Measurements from ENCODE around the gene SRRM2. TPM values are rescaled to one million over a fixed set of nuclear protein-coding genes. Genes with fewer than 3 reads are reported as not detected.

SRRM2 gene
- total RNA-seq, 1 donor from 2014 or later = 30.5 TPM

- Histone ChIP-seq H3K4me3 (ENCODE audit: low read depth, low read length) (no peak overlapping the region), H3K36me3 (ENCODE audit: control insufficient read depth, insufficient read depth, low read length) (no peaks in the 10 kb centered on the region), H3K27me3 (ENCODE audit: control insufficient read depth, insufficient read depth, low read length) (peaks cover 7% of the 10 kb centered on the region)
- TF ChIP-seq, protein P1, sequence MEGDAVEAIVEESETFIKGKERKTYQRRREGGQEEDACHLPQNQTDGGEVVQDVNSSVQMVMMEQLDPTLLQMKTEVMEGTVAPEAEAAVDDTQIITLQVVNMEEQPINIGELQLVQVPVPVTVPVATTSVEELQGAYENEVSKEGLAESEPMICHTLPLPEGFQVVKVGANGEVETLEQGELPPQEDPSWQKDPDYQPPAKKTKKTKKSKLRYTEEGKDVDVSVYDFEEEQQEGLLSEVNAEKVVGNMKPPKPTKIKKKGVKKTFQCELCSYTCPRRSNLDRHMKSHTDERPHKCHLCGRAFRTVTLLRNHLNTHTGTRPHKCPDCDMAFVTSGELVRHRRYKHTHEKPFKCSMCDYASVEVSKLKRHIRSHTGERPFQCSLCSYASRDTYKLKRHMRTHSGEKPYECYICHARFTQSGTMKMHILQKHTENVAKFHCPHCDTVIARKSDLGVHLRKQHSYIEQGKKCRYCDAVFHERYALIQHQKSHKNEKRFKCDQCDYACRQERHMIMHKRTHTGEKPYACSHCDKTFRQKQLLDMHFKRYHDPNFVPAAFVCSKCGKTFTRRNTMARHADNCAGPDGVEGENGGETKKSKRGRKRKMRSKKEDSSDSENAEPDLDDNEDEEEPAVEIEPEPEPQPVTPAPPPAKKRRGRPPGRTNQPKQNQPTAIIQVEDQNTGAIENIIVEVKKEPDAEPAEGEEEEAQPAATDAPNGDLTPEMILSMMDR (IDR thresholded peaks at IDR 0.05; ENCODE audit: insufficient read depth, low read length, severe bottlenecking) = no peak
- DNase-seq (ENCODE audit: low read depth) (no peak), FAIRE-seq (no peak)
Measured at GRCh38 chr16:2819179-2819938, 66.9 kb downstream of the SRRM2 start.

DNA sequence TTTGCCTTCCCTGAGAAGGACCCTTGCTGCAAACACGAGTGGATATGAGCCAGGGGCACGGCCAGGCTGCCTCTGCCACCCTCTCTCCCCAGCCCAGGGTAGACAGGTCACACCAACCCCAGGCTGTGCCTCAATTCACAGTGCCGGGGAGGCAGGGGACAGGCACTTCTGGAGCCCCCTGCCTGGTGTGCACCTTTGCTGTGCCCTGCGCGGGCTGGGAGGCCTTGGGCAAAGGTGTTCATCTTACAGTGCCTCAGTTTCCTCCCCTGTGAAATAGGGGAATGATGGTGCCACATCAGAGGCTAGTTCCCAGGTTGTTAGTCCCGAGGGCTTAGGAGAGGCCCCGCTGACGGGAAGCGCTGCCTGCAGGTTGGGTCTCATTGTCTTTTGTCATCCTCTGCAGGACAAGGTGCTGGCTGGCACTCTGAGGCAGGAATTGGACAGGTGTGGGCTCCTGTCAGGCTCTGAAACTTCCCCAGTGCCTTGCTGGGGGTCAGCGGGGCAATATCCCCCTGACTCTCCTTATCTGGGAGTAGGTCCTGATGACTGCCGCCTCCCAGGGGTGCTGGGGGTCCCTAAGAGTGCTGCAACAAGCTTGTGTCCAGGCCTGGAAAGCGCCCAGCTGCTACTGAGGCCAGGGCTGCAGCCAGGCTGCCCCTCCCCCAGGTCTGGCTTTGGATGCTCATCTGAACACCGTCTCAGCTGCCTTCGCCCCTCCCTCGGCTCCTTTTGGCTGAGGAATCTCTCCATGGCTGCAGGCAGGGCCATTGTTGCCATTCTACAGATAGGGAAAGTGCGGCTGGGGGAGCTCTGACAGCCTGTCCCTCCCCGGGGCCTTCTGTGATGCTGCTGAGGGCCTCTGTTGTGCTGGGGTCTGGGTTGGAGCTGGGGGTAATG, 67.7 kb downstream of the SRRM2 start:
- Histone ChIP-seq H3K4me3 (ENCODE audit: low read depth, low read length) (no peak overlapping the region), H3K36me3 (ENCODE audit: control insufficient read depth, insufficient read depth, low read length) (no peaks in the 10 kb centered on the region), H3K27me3 (ENCODE audit: control insufficient read depth, insufficient read depth, low read length) (peaks cover 5% of the 10 kb centered on the region)
- FAIRE-seq (no peak), DNase-seq (ENCODE audit: low read depth) (no peak)
- TF ChIP-seq, protein P1 (IDR thresholded peaks at IDR 0.05; ENCODE audit: insufficient read depth, low read length, severe bottlenecking) = no peak

Other genes with a start within 250 kb of the SRRM2 start
- gene ATP6V0C, start 238.7 kb upstream of the SRRM2 start, total RNA-seq = 7.9 and 13.2 TPM in 2 replicates
- gene AMDHD2, start 232.3 kb upstream of the SRRM2 start, total RNA-seq = 27.7 and 35.8 TPM in 2 replicates
- gene CEMP1, start 221.2 kb upstream of the SRRM2 start, total RNA-seq = 0.26 TPM in 1 of 2 replicates, not detected in the other
- gene PDPK1, start 214.6 kb upstream of the SRRM2 start, total RNA-seq = 11.8 and 17.7 TPM in 2 replicates
- gene KCTD5, start 70.1 kb upstream of the SRRM2 start, total RNA-seq = 28.4 and 46.1 TPM in 2 replicates
- 1.3 and 4.5 TPM in 2 replicates for gene PRSS27, start 32.4 kb upstream of the SRRM2 start, total RNA-seq
- gene ELOB, start 24.6 kb downstream of the SRRM2 start, total RNA-seq = 468 and 946 TPM in 2 replicates
- gene PRSS33, start 34.9 kb downstream of the SRRM2 start, total RNA-seq = not detected in 2 replicates
- gene PRSS41, start 45.8 kb downstream of the SRRM2 start, total RNA-seq = not detected in 2 replicates
- 2.8 and 4.5 TPM in 2 replicates for gene PRSS21, start 64.6 kb downstream of the SRRM2 start, total RNA-seq
- 0.53 and 0.90 TPM in 2 replicates for gene ZG16B, start 77.7 kb downstream of the SRRM2 start, total RNA-seq
- gene PRSS22, start 105.5 kb downstream of the SRRM2 start, total RNA-seq = 9.2 and 16.9 TPM in 2 replicates
- gene FLYWCH2, start 130.6 kb downstream of the SRRM2 start, total RNA-seq = 63.7 and 76.0 TPM in 2 replicates
- 41.9 and 96.5 TPM in 2 replicates for gene FLYWCH1, start 159.3 kb downstream of the SRRM2 start, total RNA-seq
- gene KREMEN2, start 211.6 kb downstream of the SRRM2 start, total RNA-seq = 1.1 and 1.2 TPM in 2 replicates
- gene PAQR4, start 216.7 kb downstream of the SRRM2 start, total RNA-seq = 5.3 and 5.5 TPM in 2 replicates
- 0.26 and 0.51 TPM in 2 replicates for gene PKMYT1, start 227.8 kb downstream of the SRRM2 start, total RNA-seq